ENCODE measurements around the gene ZBTB47.

GRCh38 chr3:42655331-42655888 lies 1.9 kb downstream of the ZBTB47 start:
- TF ChIP-seq CTCF (IDR thresholded peaks at IDR 0.05; ENCODE audit: low read depth, low read length), result no peak
- TF ChIP-seq EZH2phosphoT487 (IDR thresholded peaks at IDR 0.05; ENCODE audit: low read depth), result no peak

Measured in OCI-LY3 (cell line).